Dedifferentiated amniotic fluid mesenchymal stem cell (primary cell): ENCODE data around the gene TMSB4X.
"Not testable (repeated sequence)": the region's sequence is repeated elsewhere in the genome, so short reads cannot be mapped to it uniquely, and the experiment has no call there.

ENCODE experiments used
- DNase-seq: peaks from one replicate; pipeline ENCODE4 v3.0.0-alpha.2; 2016; ENCODE audit errors: extremely low spot score

Gene TMSB4X

GRCh38 chrX:12975991-12976558, 1.2 kb downstream of the TMSB4X start:
- DNase-seq, result no peak

GRCh38 chrX:12976819-12977732, 2.2 kb downstream of the TMSB4X start:
- not testable (repeated sequence) for DNase-seq

GRCh38 chrX:12977761-12978204, 2.9 kb downstream of the TMSB4X start:
- DNase-seq, result no peak

- peak; percentile 45 for DNase-seq
These were observed 3.5 kb downstream of the TMSB4X start for GRCh38 chrX:12978205-12979025.

GRCh38 chrX:12979026-12979607, 4.2 kb downstream of the TMSB4X start:
- no peak for DNase-seq

- DNase-seq, result no peak
These were observed 4.7 kb downstream of the TMSB4X start for GRCh38 chrX:12979616-12980015.

- not testable (repeated sequence) for DNase-seq
These were observed 5.1 kb downstream of the TMSB4X start for GRCh38 chrX:12980039-12980438.

GRCh38 chrX:12981880-12982279, 7.0 kb downstream of the TMSB4X start:
- DNase-seq, result no peak

- DNase-seq, result no peak
These were observed 9.9 kb downstream of the TMSB4X start for GRCh38 chrX:12984603-12985319.

- no peak for DNase-seq
These were observed 10.4 kb downstream of the TMSB4X start for GRCh38 chrX:12985331-12985730.

- DNase-seq, result no peak
These were observed 11.4 kb downstream of the TMSB4X start for GRCh38 chrX:12986164-12986779.

- DNase-seq, result no peak
These were observed 12.0 kb downstream of the TMSB4X start for GRCh38 chrX:12986886-12987285.

GRCh38 chrX:12987340-12987739, 12.4 kb downstream of the TMSB4X start:
- no peak for DNase-seq

- no peak for DNase-seq
These were observed 13.1 kb downstream of the TMSB4X start for GRCh38 chrX:12987900-12988594.

GRCh38 chrX:12988797-12989196, 13.9 kb downstream of the TMSB4X start:
- DNase-seq, result no peak

GRCh38 chrX:12989461-12989860, 14.6 kb downstream of the TMSB4X start:
- no peak for DNase-seq

- no peak for DNase-seq
These were observed 16.7 kb downstream of the TMSB4X start for GRCh38 chrX:12991575-12991974.

- DNase-seq, result no peak
These were observed 17.7 kb downstream of the TMSB4X start for GRCh38 chrX:12992544-12993118.

GRCh38 chrX:12993826-12994225, 18.9 kb downstream of the TMSB4X start:
- DNase-seq, result no peak

GRCh38 chrX:12994321-12994720, 19.4 kb downstream of the TMSB4X start:
- DNase-seq, result no peak
